Spleen (tissue), 11 donors: ENCODE data around the gene DOCK1. TPM values are rescaled to one million over a fixed set of nuclear protein-coding genes. Genes with fewer than 3 reads are reported as not detected.

Experiments
- DNase-seq: peaks from one replicate; pipeline ENCODE4 v3.0.0-alpha.2; 2020
- H3K27ac ChIP-seq, 8 donors: fragments of 200-600 bp; sonication (generic) in 7 of 8; 1 replicate in 4 of 8; 2 replicates in 4 of 8; pipeline versions ENCODE4 v1.5.0 to v1.8.0; 2016 to 2021; ENCODE audit warnings: inconsistent platforms in 4 of 8, mild to moderate bottlenecking in 4 of 8, moderate library complexity in 1 of 8
- H3K27me3 ChIP-seq, 7 donors: fragments of 200-600 bp; sonication (generic) in 6 of 7; replicated peaks in 1 of 7; 1 replicate in 4 of 7; 2 replicates in 3 of 7; pipeline versions ENCODE4 v1.5.0 to v1.8.0; 2016 to 2021; ENCODE audit warnings: inconsistent platforms in 3 of 7, mild to moderate bottlenecking in 1 of 7
- H3K36me3 ChIP-seq, 6 donors: fragments of 200-600 bp; sonication (generic) in 5 of 6; 1 replicate in 4 of 6; 2 replicates in 2 of 6; pipeline versions ENCODE4 v1.5.0 to v1.8.0; 2016 to 2021; ENCODE audit warnings: inconsistent platforms in 2 of 6
- H3K4me1 ChIP-seq, 6 donors: fragments of 200-600 bp; sonication (generic) in 5 of 6; 1 replicate in 3 of 6; 2 replicates in 3 of 6; pipeline versions ENCODE4 v1.5.0 to v1.8.0; 2016 to 2021; ENCODE audit warnings: inconsistent platforms in 3 of 6
- H3K4me3 ChIP-seq, 8 donors: fragments of 200-600 bp; sonication (generic) in 7 of 8; 1 replicate in 4 of 8; 2 replicates in 4 of 8; pipeline versions ENCODE4 v1.5.0 to v1.8.0; 2016 to 2021; ENCODE audit warnings: inconsistent platforms in 4 of 8, mild to moderate bottlenecking in 4 of 8, moderate library complexity in 2 of 8
- H3K9me3 ChIP-seq, 8 donors: fragments of 200-600 bp; sonication (generic) in 7 of 8; 1 replicate in 4 of 8; 2 replicates in 4 of 8; pipeline versions ENCODE4 v1.5.0 to v1.8.0; 2016 to 2021; ENCODE audit warnings: inconsistent platforms in 4 of 8
- CTCF ChIP-seq, 11 experiments: fragments of 200-600 bp in 7 of 11; fragments of 450-650 bp in 4 of 11; sonication (generic) in 4 of 11; IDR thresholded peaks in 8 of 11; conservative IDR thresholded peaks in 3 of 11; 1 replicate in 7 of 11; 2 replicates in 4 of 11; pipeline versions ENCODE4 v1.4.0 to v1.8.0; 2016 to 2021; ENCODE audit warnings: antibody characterized with exemption in 11 of 11, inconsistent platforms in 4 of 11, mild to moderate bottlenecking in 1 of 11
- POLR2A ChIP-seq, 3 donors: fragments of 450-650 bp; IDR thresholded peaks; one replicate each; pipeline ENCODE4 v1.5.1; 2017; ENCODE audit warnings: antibody characterized with exemption in 3 of 3, mild to moderate bottlenecking in 1 of 3
- POLR2AphosphoS5 ChIP-seq, 3 donors: sonication (generic); formaldehyde crosslinking; IDR thresholded peaks; one replicate each; pipeline ENCODE4 v1.5.1; 2017; ENCODE audit warnings: antibody characterized with exemption in 3 of 3
- WGBS, 5 donors: extraction: QIAGEN DNeasy Blood & Tissue Kit in 3 of 5; methylation state at CpG; one replicate each; pipeline versions ENCODE4 v1.1.5 to v1.1.7; 2013 to 2018; 5-methylcytosine and 5-hydroxymethylcytosine counted together
- intact Hi-C: fragments of 100-400 bp; cut with DNase I; formaldehyde crosslinking; loops from one replicate; pipeline ENCODE4 v1.15.0; 2023; ENCODE audit warnings: low total_unique reads
- polyA plus RNA-seq, 3 donors: library from polyadenylated mRNA; stranded (reverse); fragments of 200-250 nt; gene quantifications; one replicate each; pipeline ENCODE4 v1.2.1, GENCODE V29; 2013
- total RNA-seq, 7 donors: library from RNA; depleted of rRNA in 3 of 7; stranded (reverse); fragments of >200 nt in 3 of 7; fragmentation: NEBNext Ultra II Directional in 4 of 7; extraction: Animal tissue kit (Norgen Biotek cat#: 25700) in 4 of 7; gene quantifications; one replicate each; pipeline versions ENCODE4 v1.1.0 to v1.2.1, GENCODE V29; 2016 to 2021
- donor health status: healthy with polysubstance abuse.
- donor health status: DM: no; HTN: no; CAD: no; lungs with moderate emphysema.
- donor health status: DM: no; HTN: no; CAD: no.
- donor health status: Bipolar disorder and iron deficiency.
- donor health status: healthy.
- donor health status: DM: no; HTN: no; CAD: no.
- donor health status: DM: yes; HTN: yes; CAD: no.

DOCK1 gene
- total and polyA plus RNA-seq, 10 donors, result 2.2 to 40.5 (median 25.1) TPM

GRCh38 chr10:127123626-127124025, 218.4 kb downstream of the DOCK1 start:
- Histone ChIP-seq H3K27ac (no peak overlapping the region), H3K4me1 (no peaks in the 10 kb centered on the region), H3K27me3 (no peaks in the 10 kb centered on the region), H3K36me3 (peaks cover 0 to 7% (median 0%) of the 10 kb centered on the region in 6 donors), H3K9me3 (no peaks in the 10 kb centered on the region), H3K4me3 (no peak overlapping the region)
- TF ChIP-seq POLR2AphosphoS5 (IDR thresholded peaks at IDR 0.05) (no peak), CTCF (IDR thresholded peaks at IDR 0.05 in 8 of 11, conservative IDR thresholded peaks at IDR 0.05 in 3 of 11) (no peak), POLR2A (IDR thresholded peaks at IDR 0.05) (no peak)
- intact Hi-C loops, result no loop called here
- DNase-seq, result no peak
- 80 to 89% (median 86%) methylated on average over 6 of the region's 6 CpGs for WGBS, 5 donors

GRCh38 chr10:127125331-127125730, 220.1 kb downstream of the DOCK1 start:
- TF ChIP-seq POLR2AphosphoS5 (IDR thresholded peaks at IDR 0.05) (no peak), POLR2A (IDR thresholded peaks at IDR 0.05) (no peak), CTCF (IDR thresholded peaks at IDR 0.05 in 8 of 11, conservative IDR thresholded peaks at IDR 0.05 in 3 of 11) (no peak)
- intact Hi-C loops, result no loop called here

DNA sequence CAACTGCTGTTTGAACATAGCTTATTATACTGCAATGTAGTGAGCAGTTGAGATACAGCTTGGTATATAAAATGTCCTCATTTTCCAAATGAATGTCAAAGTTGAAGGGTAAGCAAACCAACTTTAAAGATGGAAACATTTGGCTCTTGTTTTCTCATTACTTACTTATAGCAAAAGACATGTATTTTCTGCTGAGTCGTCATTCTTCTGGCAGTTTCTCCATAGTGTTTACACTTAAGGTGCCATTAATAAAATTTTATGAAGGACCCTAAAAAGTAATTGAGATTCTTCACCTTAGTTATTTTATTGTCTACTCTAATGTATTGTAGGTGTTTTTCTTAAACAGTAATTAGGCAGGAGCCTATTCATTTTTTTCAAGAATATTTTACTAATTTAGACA, 222.6 kb downstream of the DOCK1 start:
- Histone ChIP-seq H3K4me3 (no peak overlapping the region), H3K9me3 (no peaks in the 10 kb centered on the region), H3K27ac (no peak overlapping the region), H3K36me3 (peaks cover 0 to 26% (median 0%) of the 10 kb centered on the region in 6 donors), H3K4me1 (no peaks in the 10 kb centered on the region), H3K27me3 (no peaks in the 10 kb centered on the region)
- intact Hi-C loops, result no loop called here
- no peak for DNase-seq
- TF ChIP-seq POLR2AphosphoS5 (IDR thresholded peaks at IDR 0.05) (no peak), POLR2A (IDR thresholded peaks at IDR 0.05) (no peak), CTCF (IDR thresholded peaks at IDR 0.05 in 8 of 11, conservative IDR thresholded peaks at IDR 0.05 in 3 of 11) (no peak)
- 86 to 97% (median 89%) methylated on average over 1 of the region's 1 CpG for WGBS, 5 donors

More at GRCh38 chr10:127125331-127125730, 220.1 kb downstream of the DOCK1 start:
- no peaks in the 10 kb centered on the region for H3K9me3 ChIP-seq
- WGBS, 5 donors, result 27 to 51% (median 34%) methylated on average over 9 of the region's 9 CpGs
- H3K4me3 ChIP-seq, result no peak overlapping the region
- no peaks in the 10 kb centered on the region for H3K27me3 ChIP-seq
- no peaks in the 10 kb centered on the region for H3K4me1 ChIP-seq
- no peak for DNase-seq
- H3K27ac ChIP-seq, result no peak overlapping the region
- H3K36me3 ChIP-seq, result peaks cover 0 to 18% (median 0%) of the 10 kb centered on the region in 6 donors

DNA sequence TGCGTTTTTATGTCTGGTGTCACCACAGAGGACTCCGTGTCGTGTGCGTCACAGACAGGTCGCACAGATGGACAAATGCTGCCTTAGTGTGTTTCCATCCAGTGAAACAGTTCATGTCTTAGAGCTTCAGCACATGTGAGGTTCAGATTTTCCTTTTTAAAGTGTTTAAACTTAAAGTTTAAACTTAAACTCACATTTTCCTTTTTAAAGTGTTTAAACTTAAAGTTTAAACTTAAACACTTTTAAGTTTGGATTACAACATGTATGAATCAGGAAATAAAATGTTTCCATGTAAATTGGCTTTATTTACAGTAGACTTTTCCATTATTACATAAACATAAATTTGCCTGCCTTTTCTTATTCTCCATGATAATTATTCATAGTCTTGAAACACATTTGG, 223.9 kb downstream of the DOCK1 start:
- no peak overlapping the region for H3K4me3 ChIP-seq
- intact Hi-C loops, result no loop called here
- no peak overlapping the region for H3K27ac ChIP-seq
- H3K4me1 ChIP-seq, result no peaks in the 10 kb centered on the region
- H3K27me3 ChIP-seq, result no peaks in the 10 kb centered on the region
- TF ChIP-seq CTCF (IDR thresholded peaks at IDR 0.05 in 8 of 11, conservative IDR thresholded peaks at IDR 0.05 in 3 of 11), result no peak
- no peak for TF ChIP-seq POLR2AphosphoS5 (IDR thresholded peaks at IDR 0.05)
- TF ChIP-seq POLR2A (IDR thresholded peaks at IDR 0.05), result no peak
- no peaks in the 10 kb centered on the region for H3K9me3 ChIP-seq
- WGBS, 5 donors, result 88 to 98% (median 97%) methylated on average over 5 of the region's 5 CpGs
- peaks cover 0 to 26% (median 0%) of the 10 kb centered on the region in 6 donors for H3K36me3 ChIP-seq
- no peak for DNase-seq
